NT2/D1 (cell line): ENCODE measurements around the gene REN.

ENCODE experiments used
- SUZ12 ChIP-seq: IDR thresholded peaks from 2 replicates; pipeline ENCODE4 v1.6.1; 2011; ENCODE audit not compliant: insufficient read length, insufficient read depth; ENCODE audit errors: extremely low read depth
- YY1 ChIP-seq: IDR thresholded peaks from 2 replicates; pipeline ENCODE4 v1.6.1; 2011; ENCODE audit not compliant: insufficient read length, insufficient read depth
- ZNF274 ChIP-seq: IDR thresholded peaks from 2 replicates; pipeline ENCODE4 v1.6.1; 2011; ENCODE audit warnings: mild to moderate bottlenecking, low read depth, low read length

DNA sequence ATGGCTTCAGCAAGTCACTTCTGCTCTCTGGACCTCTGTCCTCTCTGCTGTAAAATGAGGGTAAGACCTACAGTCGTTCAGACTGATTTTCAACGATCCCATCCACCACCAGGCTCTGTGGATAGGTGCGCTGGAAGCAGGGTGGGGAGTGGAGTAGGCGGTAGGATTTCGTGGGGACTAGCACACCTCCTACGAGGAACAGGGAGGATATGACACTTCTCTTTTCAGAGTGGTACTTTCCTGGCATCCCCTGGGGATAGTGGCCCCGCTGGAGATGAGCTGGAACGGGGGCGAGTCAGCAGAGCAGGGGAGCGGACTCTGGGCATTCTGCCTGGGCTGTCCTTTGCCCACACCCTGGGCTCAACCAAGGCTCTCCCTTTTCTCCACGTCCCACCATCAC, 32.0 kb downstream of the REN start:
- TF ChIP-seq ZNF274, result no peak
- TF ChIP-seq YY1, result no peak
- TF ChIP-seq SUZ12, result no peak
